Thymus (tissue), 11 donors: Measurements from ENCODE around the gene SIGLEC11. TPM values are rescaled to one million over a fixed set of nuclear protein-coding genes. Genes with fewer than 3 reads are reported as not detected.
"Not testable (repeated sequence)": the region's sequence is repeated elsewhere in the genome, so short reads cannot be mapped to it uniquely, and the experiment has no call there.

Source experiments
- DNase-seq, 9 donors: peaks; one replicate each; pipeline ENCODE4 v3.0.0-alpha.2; 2013; ENCODE audit warnings: low spot score in 9 of 9, low read depth in 6 of 9, missing footprints in 1 of 9
- H3K27ac ChIP-seq, 2 donors: one replicate each; pipeline ENCODE4 v1.5.1; 2013; ENCODE audit warnings: control low read depth in 1 of 2, low read depth in 1 of 2, low read length in 1 of 2, mild to moderate bottlenecking in 1 of 2, moderate library complexity in 1 of 2
- H3K27me3 ChIP-seq, 2 donors: one replicate each; pipeline ENCODE4 v1.5.1; 2013; ENCODE audit warnings: low read length in 1 of 2; ENCODE audit not compliant: control insufficient read depth in 2 of 2, insufficient read depth in 1 of 2
- H3K36me3 ChIP-seq, 2 donors: one replicate each; pipeline ENCODE4 v1.5.1; 2013; ENCODE audit warnings: low read length in 1 of 2, mild to moderate bottlenecking in 1 of 2, moderate library complexity in 1 of 2; ENCODE audit not compliant: control insufficient read depth in 2 of 2, insufficient read depth in 2 of 2
- H3K4me1 ChIP-seq, 2 donors: one replicate each; pipeline ENCODE4 v1.5.1; 2013; ENCODE audit warnings: low read length in 2 of 2; ENCODE audit not compliant: control insufficient read depth in 2 of 2, insufficient read depth in 2 of 2
- H3K4me3 ChIP-seq, 2 donors: one replicate each; pipeline ENCODE4 v1.5.1; 2013; ENCODE audit warnings: low read length in 2 of 2, control low read depth in 1 of 2, mild to moderate bottlenecking in 1 of 2
- H3K9me3 ChIP-seq, 2 donors: one replicate each; pipeline ENCODE4 v1.5.1; 2013; ENCODE audit warnings: low read length in 1 of 2, mild to moderate bottlenecking in 1 of 2; ENCODE audit not compliant: control insufficient read depth in 2 of 2, insufficient read depth in 1 of 2
- WGBS: extraction: QIAGEN DNeasy Blood & Tissue Kit; methylation state at CpG from one replicate; pipeline ENCODE4 v1.1.7; 2013; 5-methylcytosine and 5-hydroxymethylcytosine counted together
- polyA plus RNA-seq: library from polyadenylated mRNA; stranded (reverse); fragments of 200-250 nt; gene quantifications from one replicate; pipeline ENCODE4 v1.2.3, GENCODE V29; 2013
- total RNA-seq: library from RNA; stranded (reverse); fragments of 120-200 nt; gene quantifications from one replicate; pipeline ENCODE4 v1.2.4, GENCODE V29; 2013
- donor health status: healthy.

SIGLEC11 gene
- total and polyA plus RNA-seq, 2 donors, result 0.14 to 0.98 TPM

GRCh38 chr19:49949742-49950589 is 11.0 kb downstream of the SIGLEC11 start:
- 94% methylated on average over 11 of the region's 11 CpGs for WGBS
- Histone ChIP-seq H3K27ac (no peak overlapping the region), H3K4me1 (peaks cover 0 to 4% of the 10 kb centered on the region in 2 donors), H3K4me3 (no peak overlapping the region), H3K9me3 (no peaks in the 10 kb centered on the region), H3K27me3 (peaks cover 0 to 35% of the 10 kb centered on the region in 2 donors), H3K36me3 (no peaks in the 10 kb centered on the region)
- DNase-seq, result no peak

GRCh38 chr19:49946415-49946814 is 14.6 kb downstream of the SIGLEC11 start:
- Histone ChIP-seq H3K27ac (no peak overlapping the region), H3K4me1 (no peaks in the 10 kb centered on the region), H3K4me3 (no peak overlapping the region), H3K9me3 (no peaks in the 10 kb centered on the region), H3K27me3 (peaks cover 0 to 5% of the 10 kb centered on the region in 2 donors), H3K36me3 (no peaks in the 10 kb centered on the region)
- DNase-seq, result no peak
- WGBS, result 91% methylated on average over 8 of the region's 8 CpGs

GRCh38 chr19:49944567-49944966 is 16.4 kb downstream of the SIGLEC11 start:
- not testable (repeated sequence) for H3K27ac ChIP-seq, H3K27me3 ChIP-seq, H3K4me1 ChIP-seq, H3K4me3 ChIP-seq, DNase-seq, H3K36me3 ChIP-seq, H3K9me3 ChIP-seq
- 77% methylated on average over 5 of the region's 5 CpGs for WGBS

GRCh38 chr19:49940482-49940791 is 20.5 kb downstream of the SIGLEC11 start:
- peaks cover 3 to 10% of the 10 kb centered on the region in 2 donors for H3K27me3 ChIP-seq
- no peak overlapping the region for H3K4me3 ChIP-seq
- WGBS, result 93% methylated on average over 5 of the region's 5 CpGs
- H3K36me3 ChIP-seq, result no peaks in the 10 kb centered on the region
- peak in 1 of 9 donors; percentile 22 for DNase-seq
- H3K27ac ChIP-seq, result no peak overlapping the region
- peaks cover 0 to 8% of the 10 kb centered on the region in 2 donors for H3K4me1 ChIP-seq
- no peaks in the 10 kb centered on the region for H3K9me3 ChIP-seq

GRCh38 chr19:49939721-49940481 is 21.1 kb downstream of the SIGLEC11 start:
- H3K4me1 ChIP-seq, result peaks cover 0 to 8% of the 10 kb centered on the region in 2 donors
- DNase-seq, result no peak

GRCh38 chr19:49938662-49939061 is 22.3 kb downstream of the SIGLEC11 start:
- Histone ChIP-seq H3K27me3 (peaks cover 3 to 10% of the 10 kb centered on the region in 2 donors), H3K9me3 (no peaks in the 10 kb centered on the region), H3K27ac (no peak overlapping the region), H3K36me3 (no peaks in the 10 kb centered on the region), H3K4me1 (peaks cover 0 to 11% of the 10 kb centered on the region in 2 donors), H3K4me3 (no peak overlapping the region)
- DNase-seq, result no peak
- WGBS, result 98% methylated on average over 4 of the region's 4 CpGs

More at GRCh38 chr19:49939721-49940481, 21.1 kb downstream of the SIGLEC11 start:
- Histone ChIP-seq H3K27ac (no peak overlapping the region), H3K27me3 (peaks cover 3 to 10% of the 10 kb centered on the region in 2 donors), H3K36me3 (no peaks in the 10 kb centered on the region), H3K4me3 (no peak overlapping the region), H3K9me3 (no peaks in the 10 kb centered on the region)
- WGBS, result 86% methylated on average over 7 of the region's 7 CpGs

GRCh38 chr19:49937750-49938381 is 23.1 kb downstream of the SIGLEC11 start:
- peak in 8 of 9 donors; percentile 27 to 72 (median 52) for DNase-seq
- H3K9me3 ChIP-seq, result no peaks in the 10 kb centered on the region
- peaks cover 3 to 10% of the 10 kb centered on the region in 2 donors for H3K27me3 ChIP-seq
- 24% methylated on average over 35 of the region's 35 CpGs for WGBS
- H3K4me1 ChIP-seq, result peaks cover 0 to 19% of the 10 kb centered on the region in 2 donors
- no peaks in the 10 kb centered on the region for H3K36me3 ChIP-seq
- no peak overlapping the region for H3K27ac ChIP-seq
- no peak overlapping the region for H3K4me3 ChIP-seq

GRCh38 chr19:49936549-49936948 is 24.4 kb downstream of the SIGLEC11 start:
- H3K4me3 ChIP-seq, result no peak overlapping the region

More at GRCh38 chr19:49936549-49936948, 24.4 kb downstream of the SIGLEC11 start:
- Histone ChIP-seq H3K9me3 (no peaks in the 10 kb centered on the region), H3K27ac (no peak overlapping the region), H3K4me1 (peaks cover 0 to 28% of the 10 kb centered on the region in 2 donors), H3K36me3 (peaks cover 0 to 3% of the 10 kb centered on the region in 2 donors), H3K27me3 (peaks cover 3 to 10% of the 10 kb centered on the region in 2 donors)
- 89% methylated on average over 5 of the region's 5 CpGs for WGBS
- no peak for DNase-seq
